Activated T-helper 1 cell treated with anti-CD3 and anti-CD28 coated beads, Interleukin-12 subunit alpha, Interleukin-12 subunit beta, Interleukin-2, Interleukin-4 antibody, amounts not matched to agents 30 ng/mL and 10 ng/mL and 1 ng/mL, durations not matched to agents 14 hours and 24 hours and 36 hours (primary cell): ENCODE results near the gene ZMYND10. TPM values are rescaled to one million over a fixed set of nuclear protein-coding genes. Genes with fewer than 3 reads are reported as not detected.

ENCODE experiments used
- DNase-seq: peaks from one replicate; pipeline ENCODE4 v3.0.0; 2021; ENCODE audit warnings: low spot score
- H3K27ac Mint-ChIP-seq: one replicate; pipeline ENCODE4 v1.8.0; 2021; ENCODE audit warnings: mild to moderate bottlenecking, mixed read lengths
- H3K27me3 Mint-ChIP-seq: one replicate; pipeline ENCODE4 v1.8.0; 2022; ENCODE audit warnings: mild to moderate bottlenecking, moderate library complexity, mixed read lengths; ENCODE audit not compliant: insufficient read depth
- H3K36me3 Mint-ChIP-seq: one replicate; pipeline ENCODE4 v1.8.0; 2021; ENCODE audit warnings: low read depth, mixed read lengths
- H3K4me1 Mint-ChIP-seq: one replicate; pipeline ENCODE4 v1.8.0; 2021; ENCODE audit warnings: low read depth, mixed read lengths
- H3K4me3 Mint-ChIP-seq: one replicate; pipeline ENCODE4 v1.8.0; 2021; ENCODE audit warnings: mild to moderate bottlenecking, moderate library complexity, mixed read lengths
- H3K9me3 Mint-ChIP-seq: one replicate; pipeline ENCODE4 v1.8.0; 2021; ENCODE audit warnings: mixed read lengths
- intact Hi-C: fragments of 100-400 bp; cut with micrococcal nuclease; formaldehyde crosslinking; loops from one replicate; pipeline ENCODE4 v1.15.1; 2024
- total RNA-seq: library from RNA; stranded (reverse); gene quantifications from 2 replicates; pipeline ENCODE4 v1.2.3, GENCODE V29; 2022

The ZMYND10 gene
- total RNA-seq, 1 donor from 2014 or later: 1.5 TPM

GRCh38 chr3:50338965-50339364 lies 6.6 kb downstream of the ZMYND10 start:
- intact Hi-C loops: loop anchor here (5.0 kb wide), 3 partner anchors 228 to 1048 kb away; partner anchors contain the start of genes C3orf18, CISH, HEMK1 and MANF
- Mint-ChIP-seq H3K27me3 (no peaks in the 10 kb centered on the region), H3K36me3 (peaks cover 23% of the 10 kb centered on the region), H3K4me1 (peaks cover 49% of the 10 kb centered on the region), H3K4me3 (peak overlapping the region; percentile 96), H3K9me3 (no peaks in the 10 kb centered on the region), H3K27ac (peak overlapping the region; percentile 97)
- DNase-seq: no peak

DNA sequence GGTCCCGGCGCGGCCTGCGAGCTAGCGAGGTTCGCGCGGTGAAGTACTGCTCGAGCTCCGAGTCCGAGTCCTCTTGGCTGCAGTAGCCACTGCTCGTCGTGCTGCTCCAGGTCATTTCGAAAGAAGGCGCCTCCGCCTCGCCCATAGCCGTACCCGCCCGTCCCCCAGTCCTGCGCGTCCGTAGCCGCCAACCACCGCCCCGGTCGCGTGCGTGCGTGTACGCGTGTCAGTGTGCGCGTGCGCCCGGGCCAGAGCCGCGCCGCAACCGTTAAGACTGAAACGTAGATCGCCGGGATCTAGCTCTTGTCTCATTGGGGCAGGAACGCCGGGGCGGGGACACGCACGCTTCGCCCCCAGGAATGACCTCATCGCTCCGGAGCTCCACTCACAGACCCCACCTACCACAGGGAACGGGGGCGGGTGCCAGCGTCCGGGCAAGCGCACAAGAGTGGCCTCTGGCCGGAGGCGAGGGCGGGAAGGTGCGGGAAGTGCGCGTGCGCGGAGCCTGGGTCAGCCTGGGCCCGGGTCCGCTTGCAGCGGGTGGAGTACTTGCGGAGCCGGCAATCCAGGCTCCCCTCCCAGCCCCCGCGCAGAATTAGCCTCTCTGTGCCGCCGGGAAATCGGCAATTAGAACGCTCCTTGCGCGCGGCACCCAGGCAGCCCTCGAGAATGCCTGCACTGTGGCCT lies 8.2 kb downstream of the ZMYND10 start:
- intact Hi-C loops: loop anchor here (1.0 to 5.0 kb wide), 12 partner anchors 9 to 1050 kb away; partner anchors contain the start of genes C3orf18, CISH, GNAI2 and HEMK1
- peak; percentile 96 for DNase-seq
- no peaks in the 10 kb centered on the region for H3K9me3 Mint-ChIP-seq
- peak overlapping the region; percentile 97 for H3K27ac Mint-ChIP-seq
- H3K4me1 Mint-ChIP-seq: peaks cover 51% of the 10 kb centered on the region
- peaks cover 28% of the 10 kb centered on the region for H3K36me3 Mint-ChIP-seq
- H3K4me3 Mint-ChIP-seq: peak overlapping the region; percentile 96
- no peaks in the 10 kb centered on the region for H3K27me3 Mint-ChIP-seq

GRCh38 chr3:50336452-50337174 lies 8.9 kb downstream of the ZMYND10 start:
- peaks cover 33% of the 10 kb centered on the region for H3K36me3 Mint-ChIP-seq
- peaks cover 51% of the 10 kb centered on the region for H3K4me1 Mint-ChIP-seq
- DNase-seq: no peak
- H3K27ac Mint-ChIP-seq: peak overlapping the region; percentile 97
- peak overlapping the region; percentile 96 for H3K4me3 Mint-ChIP-seq
- H3K27me3 Mint-ChIP-seq: no peaks in the 10 kb centered on the region
- intact Hi-C loops: loop anchor here (1.0 to 5.0 kb wide), 12 partner anchors 8 to 1051 kb away; partner anchors contain the start of genes C3orf18, CISH, GNAI2 and HEMK1
- no peaks in the 10 kb centered on the region for H3K9me3 Mint-ChIP-seq

DNA sequence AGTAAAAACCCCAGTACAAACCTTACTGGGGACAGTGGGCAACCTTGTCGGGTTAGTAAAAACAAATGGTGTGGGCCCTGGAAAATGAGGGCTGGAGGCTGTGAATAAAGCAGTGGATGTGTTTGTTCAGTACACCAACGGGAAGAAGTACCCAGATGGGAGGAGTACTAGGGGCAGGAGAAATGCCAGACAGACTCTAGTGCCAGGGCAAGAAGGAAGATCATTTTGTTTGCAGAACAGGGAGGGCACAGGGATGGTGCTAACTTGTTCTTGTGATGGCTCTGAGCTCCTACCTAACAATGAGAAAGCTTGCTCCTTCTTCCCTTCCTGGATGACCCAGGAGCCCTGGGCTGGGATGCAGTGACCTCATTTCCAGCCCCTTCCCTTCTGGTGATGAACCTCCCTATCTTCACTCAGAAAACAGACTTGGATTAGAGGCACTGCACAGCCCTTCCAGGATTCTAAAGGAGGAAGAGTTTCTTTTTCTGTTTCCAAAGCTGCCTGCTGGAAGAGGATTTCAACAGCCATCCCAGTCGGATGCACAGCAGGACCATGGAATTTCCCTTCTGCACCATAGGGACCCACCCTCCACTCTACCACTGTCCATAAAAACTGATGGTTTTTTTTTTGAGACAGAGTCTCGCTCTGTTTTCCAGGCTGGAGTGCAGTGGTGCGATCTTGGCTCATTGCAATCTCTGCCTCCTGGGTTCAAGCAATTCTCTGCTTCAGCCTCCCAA lies 11.0 kb downstream of the ZMYND10 start:
- Mint-ChIP-seq H3K27ac (peak overlapping the region; percentile 79), H3K4me3 (peak overlapping the region; percentile 77), H3K9me3 (no peaks in the 10 kb centered on the region), H3K4me1 (peaks cover 45% of the 10 kb centered on the region), H3K36me3 (peaks cover 44% of the 10 kb centered on the region), H3K27me3 (no peaks in the 10 kb centered on the region)
- intact Hi-C loops: loop anchor here (5.0 kb wide), 3 partner anchors 233 to 1053 kb away; partner anchors contain the start of genes C3orf18, CISH, HEMK1 and MANF
- DNase-seq: no peak

DNA sequence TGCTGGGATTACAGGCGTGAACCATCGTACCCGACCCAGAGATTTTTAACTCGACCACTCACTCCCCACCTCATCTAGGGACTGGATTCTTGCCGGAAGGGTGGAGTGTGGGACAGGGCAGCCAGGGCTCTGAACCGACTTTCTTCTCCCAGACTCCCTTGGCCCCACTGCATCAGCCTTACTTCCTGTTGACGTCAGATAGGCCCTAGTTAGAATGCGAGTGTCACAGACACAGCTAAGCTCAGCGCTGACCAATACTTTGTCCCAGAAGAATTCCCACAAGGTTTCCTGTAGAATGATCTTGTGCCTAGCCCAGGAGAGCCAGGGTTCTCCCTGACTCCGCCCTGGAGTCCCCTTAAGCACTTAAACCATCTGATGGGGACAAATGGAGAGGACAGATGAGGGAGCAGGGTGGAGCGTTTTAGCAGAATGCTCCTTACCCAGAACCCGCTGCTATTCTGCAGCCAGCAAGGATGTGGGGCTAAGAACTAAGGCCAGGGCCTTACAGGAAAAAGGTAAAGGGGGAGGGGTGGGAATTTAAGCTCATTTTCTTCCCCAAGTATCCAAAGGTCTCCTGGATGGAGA lies 11.7 kb downstream of the ZMYND10 start:
- intact Hi-C loops: no loop called here
- Mint-ChIP-seq H3K4me1 (peaks cover 38% of the 10 kb centered on the region), H3K36me3 (peaks cover 41% of the 10 kb centered on the region), H3K27ac (peak overlapping the region; percentile 79), H3K27me3 (no peaks in the 10 kb centered on the region), H3K4me3 (peak overlapping the region; percentile 77), H3K9me3 (no peaks in the 10 kb centered on the region)
- no peak for DNase-seq

- H3K27ac Mint-ChIP-seq: no peak overlapping the region
- DNase-seq: no peak
- H3K27me3 Mint-ChIP-seq: no peaks in the 10 kb centered on the region
- H3K4me3 Mint-ChIP-seq: no peak overlapping the region
- no peaks in the 10 kb centered on the region for H3K9me3 Mint-ChIP-seq
- intact Hi-C loops: no loop called here
- peaks cover 37% of the 10 kb centered on the region for H3K36me3 Mint-ChIP-seq
- peaks cover 37% of the 10 kb centered on the region for H3K4me1 Mint-ChIP-seq
Measured at GRCh38 chr3:50331364-50331907, 14.1 kb downstream of the ZMYND10 start.

DNA sequence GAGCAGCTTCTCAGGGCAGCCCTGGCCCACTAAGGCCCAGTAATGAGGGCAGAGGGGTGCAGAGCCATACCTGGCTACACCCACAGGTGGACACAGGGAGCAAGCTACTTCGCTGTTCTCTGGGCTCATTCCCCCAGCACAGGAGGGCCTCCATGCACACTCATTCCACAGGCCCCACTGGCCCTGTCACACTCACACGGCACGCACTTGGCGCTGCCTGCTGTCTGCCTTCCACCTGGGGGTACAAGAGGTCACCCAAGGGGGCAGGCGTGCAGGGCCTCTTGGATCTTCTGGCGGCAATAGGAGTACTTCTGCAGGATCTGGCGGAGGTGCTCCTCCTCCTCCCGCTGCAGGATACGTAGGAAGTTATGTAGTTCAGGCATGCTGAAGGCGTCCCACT lies 15.2 kb downstream of the ZMYND10 start:
- Mint-ChIP-seq H3K36me3 (peaks cover 34% of the 10 kb centered on the region), H3K4me3 (no peak overlapping the region), H3K9me3 (no peaks in the 10 kb centered on the region), H3K4me1 (peaks cover 34% of the 10 kb centered on the region), H3K27me3 (no peaks in the 10 kb centered on the region), H3K27ac (no peak overlapping the region)
- intact Hi-C loops: no loop called here
- DNase-seq: no peak

GRCh38 chr3:50327943-50328691 lies 17.4 kb downstream of the ZMYND10 start, which contains the start of gene TUSC2:
Gene TUSC2 (minus strand): TSS chr3:50328223. CDS start chr3:50328099, 124 bp downstream.
- intact Hi-C loops: loop anchor here (1.0 kb wide), 4 partner anchors 8 to 36 kb away; partner anchors contain the start of genes HYAL3, IFRD2 and NAA80
- Mint-ChIP-seq H3K9me3 (no peaks in the 10 kb centered on the region), H3K4me1 (peaks cover 25% of the 10 kb centered on the region), H3K4me3 (peak within 1 kb of the TSS; percentile 93), H3K36me3 (peaks cover 29% of the 10 kb centered on the region), H3K27ac (peak within 1 kb of the TSS; percentile 88), H3K27me3 (no peaks in the 10 kb centered on the region)
- DNase-seq: peak; percentile 92

DNA sequence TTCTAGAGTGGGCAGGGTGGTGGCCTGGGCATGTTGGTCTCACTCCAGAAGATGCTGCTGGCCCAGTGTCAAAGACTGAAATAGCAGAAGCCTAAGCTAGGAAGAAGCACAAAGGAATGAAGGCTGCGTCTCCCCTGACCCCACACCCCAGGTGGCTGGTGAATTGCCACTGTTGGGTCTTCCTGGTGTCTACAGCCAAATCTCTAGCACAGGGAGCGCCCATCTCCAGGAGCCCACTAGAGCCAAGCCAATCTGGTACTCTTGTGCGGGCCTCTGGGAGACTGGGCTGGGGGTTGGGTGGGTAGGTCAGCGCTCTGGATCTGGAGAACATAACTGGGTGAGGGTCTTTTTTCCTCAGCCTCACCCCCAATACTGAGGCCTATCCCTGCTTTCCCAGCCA lies 18.4 kb downstream of the ZMYND10 start:
- Mint-ChIP-seq H3K27me3 (no peaks in the 10 kb centered on the region), H3K4me3 (peak overlapping the region; percentile 93), H3K27ac (peak overlapping the region; percentile 72), H3K4me1 (peaks cover 25% of the 10 kb centered on the region), H3K36me3 (peaks cover 27% of the 10 kb centered on the region), H3K9me3 (no peaks in the 10 kb centered on the region)
- intact Hi-C loops: no loop called here
- DNase-seq: no peak

- Mint-ChIP-seq H3K9me3 (no peaks in the 10 kb centered on the region), H3K27ac (no peak overlapping the region), H3K4me1 (peaks cover 25% of the 10 kb centered on the region), H3K36me3 (peaks cover 22% of the 10 kb centered on the region), H3K27me3 (no peaks in the 10 kb centered on the region), H3K4me3 (peak overlapping the region; percentile 93)
- no peak for DNase-seq
- intact Hi-C loops: no loop called here
Measured at GRCh38 chr3:50326182-50326541, 19.4 kb downstream of the ZMYND10 start.

DNA sequence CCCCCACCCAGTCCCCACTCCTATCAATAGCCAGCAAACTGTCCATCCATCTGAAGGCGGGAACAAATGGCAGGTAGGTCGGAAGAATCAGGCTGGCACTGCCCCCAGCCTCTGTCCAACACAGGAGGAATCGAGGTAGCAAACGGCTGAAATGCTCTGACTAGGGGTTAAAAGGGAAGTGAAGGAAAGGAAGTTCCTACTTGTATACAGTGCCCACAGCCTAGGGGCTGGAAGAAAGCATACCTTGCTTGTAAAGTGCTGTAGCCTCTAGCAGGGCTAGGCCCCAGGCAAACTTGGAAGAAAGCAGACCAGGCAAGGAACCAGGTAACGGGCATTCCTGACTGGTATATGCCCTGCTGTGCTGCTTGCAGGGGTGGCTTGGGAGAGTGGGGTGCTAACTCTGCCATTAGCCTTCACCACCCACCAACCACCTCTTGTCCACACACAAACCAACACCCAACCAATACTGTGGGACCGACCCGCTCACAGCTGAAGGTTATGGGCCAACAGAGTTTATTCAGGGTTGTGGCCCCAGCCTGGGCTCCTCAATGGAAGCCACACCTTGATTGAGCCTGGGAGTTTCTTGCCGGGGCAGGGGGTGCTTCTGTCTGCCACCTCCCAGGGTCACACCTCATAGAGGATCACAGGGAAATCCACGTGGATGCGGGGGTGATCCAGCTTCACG lies 19.9 kb downstream of the ZMYND10 start:
- peaks cover 17% of the 10 kb centered on the region for H3K36me3 Mint-ChIP-seq
- intact Hi-C loops: no loop called here
- no peak for DNase-seq
- H3K27ac Mint-ChIP-seq: no peak overlapping the region
- H3K4me3 Mint-ChIP-seq: peak overlapping the region; percentile 93
- H3K27me3 Mint-ChIP-seq: no peaks in the 10 kb centered on the region
- peaks cover 27% of the 10 kb centered on the region for H3K4me1 Mint-ChIP-seq
- H3K9me3 Mint-ChIP-seq: no peaks in the 10 kb centered on the region
